Measurements from ENCODE around the gene ERBB4. TPM values are rescaled to one million over a fixed set of nuclear protein-coding genes. Genes with fewer than 3 reads are reported as not detected.

Gene ERBB4
- total RNA-seq, 1 experiment from 2014 or later, result 0.04 TPM

- Histone ChIP-seq H3K23me2 (ENCODE audit: insufficient read length, low read depth, low read length, poor library complexity, severe bottlenecking) (no peaks in the 10 kb centered on the region), H2AFZ (ENCODE audit: low read length) (no peak overlapping the region), H3K79me1 (ENCODE audit: insufficient read depth, low read depth, low read length, poor library complexity, severe bottlenecking) (no peaks in the 10 kb centered on the region), H4K8ac (replicated peaks; ENCODE audit: insufficient read length, low read depth, low read length) (no peak overlapping the region), H2BK12ac (ENCODE audit: insufficient read length, low read depth, low read length) (no peak overlapping the region), H2BK15ac (ENCODE audit: low read depth, low read length) (no peak overlapping the region), H3K9ac (ENCODE audit: extremely low read depth, insufficient read length, low read length) (no peak overlapping the region), H3K4me2 (ENCODE audit: insufficient read depth, insufficient read length, low read length) (no peak overlapping the region), H2AK5ac (ENCODE audit: insufficient read length, low read length) (no peak overlapping the region), H2BK120ac (ENCODE audit: low read depth, low read length, poor library complexity, severe bottlenecking) (no peak overlapping the region), H3K23ac (ENCODE audit: insufficient read length, low read depth, low read length) (no peak overlapping the region), H3K79me2 (ENCODE audit: insufficient read depth, low read length) (no peaks in the 10 kb centered on the region), H3K9me3 (ENCODE audit: control insufficient read depth, low read depth, low read length) (no peaks in the 10 kb centered on the region), H4K5ac (ENCODE audit: insufficient read length, low read depth, low read length) (no peak overlapping the region), H3T11ph (ENCODE audit: low read length) (no peak overlapping the region), H4K91ac (ENCODE audit: insufficient read length, low read depth, low read length) (no peak overlapping the region), H3K27me3 (ENCODE audit: insufficient read depth, low read length) (no peaks in the 10 kb centered on the region), H3K4ac (ENCODE audit: low read depth, low read length) (no peak overlapping the region), H3K18ac (ENCODE audit: insufficient read length, low read depth, low read length) (no peak overlapping the region), H4K20me1 (ENCODE audit: control insufficient read depth, insufficient read depth, insufficient read length) (no peaks in the 10 kb centered on the region), H3K4me1 (ENCODE audit: insufficient read depth, low read length) (no peaks in the 10 kb centered on the region), H3K56ac (ENCODE audit: insufficient read length, low read depth, low read length) (no peak overlapping the region), H3K14ac (ENCODE audit: insufficient read depth, low read length) (no peak overlapping the region), H2BK20ac (ENCODE audit: low read depth, low read length, poor library complexity, severe bottlenecking) (no peak overlapping the region), H2BK5ac (ENCODE audit: insufficient read length, low read length) (no peak overlapping the region), H3K27ac (ENCODE audit: insufficient read length, low read depth, low read length) (no peak overlapping the region)
- WGBS (ENCODE audit: extremely low coverage, insufficient read length, low lambda C conversion rate), result no CpG with 5 or more reads among the region's 1 CpG
- DNase-seq, result no peak
- TF ChIP-seq CTCF (conservative IDR thresholded peaks at IDR 0.05), result no peak
- Mint-ChIP-seq H3K27ac (no peak overlapping the region), H3K27me3 (ENCODE audit: low read depth) (no peaks in the 10 kb centered on the region), H3K9me3 (no peaks in the 10 kb centered on the region), H3K4me3 (no peak overlapping the region), H3K36me3 (ENCODE audit: insufficient read depth in 1 of 3, low read depth in 3 of 3) (no peaks in the 10 kb centered on the region), H3K4me1 (peaks cover 5% of the 10 kb centered on the region in 2 experiments)
Observed at GRCh38 chr2:212032536-212033219, 505.9 kb downstream of the ERBB4 start.

All from H9 (cell line).